ENCODE measurements around the gene DPH6. TPM values are rescaled to one million over a fixed set of nuclear protein-coding genes. Genes with fewer than 3 reads are reported as not detected.
"Not testable (repeated sequence)": the region's sequence is repeated elsewhere in the genome, so short reads cannot be mapped to it uniquely, and the experiment has no call there.

Gene DPH6
- total and polyA plus RNA-seq, 8 donors, result 9.8 to 19.1 (median 13.7) TPM

DNA sequence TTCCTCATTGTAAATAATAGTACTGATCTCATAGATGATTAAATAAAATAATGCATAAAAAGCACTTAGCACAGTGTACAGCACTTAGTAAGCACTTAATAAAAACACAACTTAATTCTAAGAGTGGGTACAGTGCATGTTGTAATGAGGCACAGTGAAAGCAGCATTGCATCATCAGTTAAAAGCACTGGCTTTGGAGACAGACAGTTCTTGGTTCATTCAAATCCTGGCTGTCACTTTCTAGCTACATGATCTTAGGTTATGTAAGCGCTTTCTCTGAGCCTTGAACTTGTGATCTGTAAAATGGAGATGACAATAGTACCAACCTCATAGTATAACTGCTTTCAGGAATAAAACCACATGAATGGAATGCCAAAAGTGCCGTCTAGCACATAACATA is 151.5 kb downstream of the DPH6 start:
- Histone ChIP-seq H3K4me3 (no peak overlapping the region), H3K27ac (no peak overlapping the region), H3K36me3 (no peaks in the 10 kb centered on the region), H3K27me3 (no peaks in the 10 kb centered on the region), H3K4me1 (no peaks in the 10 kb centered on the region), H3K9me3 (peaks cover 0 to 5% of the 10 kb centered on the region in 2 donors)
- intact Hi-C loops (cut with DNase I), result no loop called here
- TF ChIP-seq, protein P1, sequence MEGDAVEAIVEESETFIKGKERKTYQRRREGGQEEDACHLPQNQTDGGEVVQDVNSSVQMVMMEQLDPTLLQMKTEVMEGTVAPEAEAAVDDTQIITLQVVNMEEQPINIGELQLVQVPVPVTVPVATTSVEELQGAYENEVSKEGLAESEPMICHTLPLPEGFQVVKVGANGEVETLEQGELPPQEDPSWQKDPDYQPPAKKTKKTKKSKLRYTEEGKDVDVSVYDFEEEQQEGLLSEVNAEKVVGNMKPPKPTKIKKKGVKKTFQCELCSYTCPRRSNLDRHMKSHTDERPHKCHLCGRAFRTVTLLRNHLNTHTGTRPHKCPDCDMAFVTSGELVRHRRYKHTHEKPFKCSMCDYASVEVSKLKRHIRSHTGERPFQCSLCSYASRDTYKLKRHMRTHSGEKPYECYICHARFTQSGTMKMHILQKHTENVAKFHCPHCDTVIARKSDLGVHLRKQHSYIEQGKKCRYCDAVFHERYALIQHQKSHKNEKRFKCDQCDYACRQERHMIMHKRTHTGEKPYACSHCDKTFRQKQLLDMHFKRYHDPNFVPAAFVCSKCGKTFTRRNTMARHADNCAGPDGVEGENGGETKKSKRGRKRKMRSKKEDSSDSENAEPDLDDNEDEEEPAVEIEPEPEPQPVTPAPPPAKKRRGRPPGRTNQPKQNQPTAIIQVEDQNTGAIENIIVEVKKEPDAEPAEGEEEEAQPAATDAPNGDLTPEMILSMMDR (IDR thresholded peaks at IDR 0.05), result no peak
- DNase-seq (no peak), ATAC-seq (no peak)

DNA sequence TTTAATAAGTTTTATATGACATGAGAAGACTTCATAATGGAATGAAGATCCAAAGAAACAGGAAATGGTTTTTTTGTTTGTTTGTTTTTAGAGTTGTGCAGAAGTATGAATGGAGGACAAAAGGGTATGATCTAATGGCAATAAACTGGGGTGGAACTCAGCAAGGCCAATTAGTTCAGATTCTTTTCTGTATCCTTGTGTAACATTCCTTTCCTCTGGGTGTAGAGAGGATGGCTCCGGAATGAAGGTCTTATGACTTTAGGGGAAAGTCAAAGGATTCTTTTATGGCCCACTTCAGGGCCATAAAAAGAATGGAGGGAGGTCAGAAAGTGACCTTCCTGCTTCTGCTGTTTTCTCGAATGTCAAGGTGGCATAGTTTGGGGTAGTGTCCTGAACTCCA is 152.6 kb downstream of the DPH6 start:
- H3K4me1 ChIP-seq, result no peaks in the 10 kb centered on the region
- H3K4me3 ChIP-seq, result no peak overlapping the region
- H3K27ac ChIP-seq, result no peak overlapping the region
- H3K27me3 ChIP-seq, result no peaks in the 10 kb centered on the region
- intact Hi-C loops (cut with DNase I), result no loop called here
- ATAC-seq, result no peak
- peaks cover 0 to 5% of the 10 kb centered on the region in 2 donors for H3K9me3 ChIP-seq
- H3K36me3 ChIP-seq, result no peaks in the 10 kb centered on the region
- TF ChIP-seq, protein P1 (IDR thresholded peaks at IDR 0.05), result no peak
- DNase-seq, result no peak

DNA sequence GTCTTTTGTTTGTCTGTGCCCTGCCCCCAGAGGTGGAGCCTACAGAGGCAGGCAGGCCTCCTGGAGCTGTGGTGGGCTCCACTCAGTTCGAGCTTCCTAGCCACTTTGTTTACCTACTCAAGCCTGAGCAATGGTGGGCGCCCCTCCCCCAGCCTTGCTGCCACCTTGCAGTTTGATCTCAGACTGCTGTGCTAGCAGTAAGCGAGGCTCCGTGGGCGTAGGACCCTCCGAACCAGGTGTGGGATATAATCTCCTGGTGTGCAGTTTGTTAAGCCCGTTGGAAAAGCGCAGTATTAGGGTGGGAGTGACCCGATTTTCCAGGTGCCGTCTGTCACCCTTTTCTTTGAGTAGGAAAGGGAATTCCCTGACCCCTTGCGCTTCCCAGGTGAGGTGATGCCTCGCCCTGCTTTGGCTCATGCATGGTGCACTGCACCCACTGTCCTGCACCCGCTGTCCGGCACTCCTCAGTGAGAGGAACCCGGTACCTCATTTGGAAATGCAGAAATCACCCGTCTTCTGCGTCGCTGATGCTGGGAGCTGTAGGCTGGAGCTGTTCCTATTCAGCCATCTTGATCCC is 154.5 kb downstream of the DPH6 start:
- H3K27me3 ChIP-seq; DNase-seq; H3K4me1 ChIP-seq; H3K36me3 ChIP-seq; H3K9me3 ChIP-seq; intact Hi-C loops (cut with DNase I); H3K27ac ChIP-seq; H3K4me3 ChIP-seq; ATAC-seq: not testable (repeated sequence)

DNA sequence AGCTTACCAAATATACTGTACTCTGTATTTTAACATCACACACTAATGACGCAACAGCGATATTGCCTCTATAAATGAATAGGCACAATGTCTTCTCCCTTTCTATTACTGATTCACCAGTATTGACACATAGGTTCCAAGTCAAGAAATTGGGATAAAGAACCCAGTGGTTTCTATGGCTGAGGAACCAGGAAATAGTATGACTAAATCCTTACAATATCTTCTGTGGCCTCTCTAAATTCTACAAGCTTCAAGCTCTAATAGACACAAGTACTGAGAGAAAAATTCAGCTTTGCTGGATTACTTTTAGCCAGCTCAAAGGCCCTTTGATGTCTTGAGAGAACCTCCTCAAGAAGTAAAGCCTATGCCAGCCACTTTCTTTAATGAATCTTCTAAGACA is 162.5 kb downstream of the DPH6 start:
- no peak overlapping the region for H3K27ac ChIP-seq
- no peaks in the 10 kb centered on the region for H3K36me3 ChIP-seq
- no peaks in the 10 kb centered on the region for H3K27me3 ChIP-seq
- TF ChIP-seq, protein P1 (IDR thresholded peaks at IDR 0.05), result no peak
- peaks cover 0 to 10% of the 10 kb centered on the region in 2 donors for H3K9me3 ChIP-seq
- DNase-seq (no peak), ATAC-seq (no peak)
- intact Hi-C loops (cut with DNase I), result no loop called here
- H3K4me3 ChIP-seq, result no peak overlapping the region
- H3K4me1 ChIP-seq, result no peaks in the 10 kb centered on the region

DNA sequence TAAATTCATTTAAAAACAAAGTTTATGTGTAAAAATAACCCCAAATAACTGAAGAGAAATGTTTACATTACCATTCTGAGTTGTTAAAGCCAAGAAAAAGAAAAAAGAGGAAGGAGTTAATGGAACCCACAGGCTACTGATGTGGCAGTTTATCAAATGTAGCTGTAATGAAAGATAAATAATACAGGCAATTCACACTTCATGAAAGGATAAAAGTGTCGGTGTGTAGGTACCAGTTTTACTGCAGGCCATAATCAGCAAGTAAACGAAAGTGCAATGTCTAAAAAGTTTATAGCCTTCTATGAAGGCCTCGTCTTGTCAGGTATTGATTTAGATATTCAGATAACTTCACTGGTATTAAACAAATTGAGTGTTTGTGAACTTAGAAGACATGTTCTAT is 164.6 kb downstream of the DPH6 start:
- Histone ChIP-seq H3K27me3 (no peaks in the 10 kb centered on the region), H3K4me1 (no peaks in the 10 kb centered on the region), H3K36me3 (no peaks in the 10 kb centered on the region), H3K9me3 (peaks cover 0 to 12% of the 10 kb centered on the region in 2 donors), H3K4me3 (no peak overlapping the region), H3K27ac (no peak overlapping the region)
- TF ChIP-seq, protein P1 (IDR thresholded peaks at IDR 0.05), result no peak
- intact Hi-C loops (cut with DNase I), result no loop called here
- ATAC-seq (no peak), DNase-seq (no peak)

DNA sequence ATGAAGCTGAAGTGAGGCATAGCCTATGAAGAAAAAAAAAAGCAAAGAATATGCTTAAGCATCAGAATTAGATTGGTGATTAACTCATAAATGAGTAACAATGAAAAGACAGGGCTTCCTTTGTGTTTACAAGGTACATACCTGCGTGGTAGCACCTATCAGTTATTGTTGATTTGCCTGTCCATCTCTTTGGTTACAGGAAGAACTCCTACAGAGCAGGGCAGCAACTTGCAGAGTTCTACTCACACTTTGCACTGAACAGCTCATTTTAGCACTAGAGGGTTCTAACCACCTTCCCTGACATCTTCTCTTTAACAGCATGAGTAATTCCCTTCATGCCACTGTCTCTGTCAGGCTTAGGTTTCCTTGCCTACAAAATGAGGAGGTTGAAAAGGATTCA is 166.0 kb downstream of the DPH6 start:
- H3K4me3 ChIP-seq, result no peak overlapping the region
- intact Hi-C loops (cut with DNase I), result no loop called here
- H3K27ac ChIP-seq, result no peak overlapping the region
- TF ChIP-seq, protein P1 (IDR thresholded peaks at IDR 0.05), result no peak
- H3K36me3 ChIP-seq, result no peaks in the 10 kb centered on the region
- no peaks in the 10 kb centered on the region for H3K4me1 ChIP-seq
- peaks cover 0 to 6% of the 10 kb centered on the region in 2 donors for H3K9me3 ChIP-seq
- DNase-seq (no peak), ATAC-seq (no peak)
- H3K27me3 ChIP-seq, result no peaks in the 10 kb centered on the region

DNA sequence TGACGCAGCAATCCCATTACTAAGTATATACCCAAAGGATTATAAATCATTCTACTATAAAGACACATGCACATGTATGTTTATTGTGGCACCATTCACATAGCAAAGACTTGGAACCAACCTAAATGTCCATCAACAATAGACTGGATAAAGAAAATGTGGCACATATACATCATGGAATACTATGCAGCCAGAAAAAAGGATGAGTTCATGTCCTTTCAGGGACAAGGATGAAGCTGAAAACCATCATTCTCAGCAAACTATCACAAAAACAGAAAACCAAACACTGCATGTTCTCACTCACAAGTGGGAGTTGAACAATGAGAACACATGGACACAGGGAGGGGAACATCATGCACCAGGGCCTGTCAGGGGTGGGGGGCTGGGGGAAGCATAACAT is 167.5 kb downstream of the DPH6 start:
- intact Hi-C loops (cut with DNase I); H3K9me3 ChIP-seq; H3K4me1 ChIP-seq; H3K36me3 ChIP-seq; H3K27me3 ChIP-seq; H3K4me3 ChIP-seq; H3K27ac ChIP-seq; DNase-seq; ATAC-seq: not testable (repeated sequence)

Data from left lung (tissue), 10 donors.